GM19043 (cell line): ENCODE measurements around the gene ACO1.
A peak's percentile ranks its signal among the peaks of the same experiment; 100 is the strongest.

Experiments
- ATAC-seq: cut with Tn5 transposase; IDR thresholded peaks from one replicate; pipeline ENCODE4 v1.9.1; 2021; ENCODE audit warnings: low read depth; ENCODE audit not compliant: unreplicated experiment

Gene ACO1

DNA sequence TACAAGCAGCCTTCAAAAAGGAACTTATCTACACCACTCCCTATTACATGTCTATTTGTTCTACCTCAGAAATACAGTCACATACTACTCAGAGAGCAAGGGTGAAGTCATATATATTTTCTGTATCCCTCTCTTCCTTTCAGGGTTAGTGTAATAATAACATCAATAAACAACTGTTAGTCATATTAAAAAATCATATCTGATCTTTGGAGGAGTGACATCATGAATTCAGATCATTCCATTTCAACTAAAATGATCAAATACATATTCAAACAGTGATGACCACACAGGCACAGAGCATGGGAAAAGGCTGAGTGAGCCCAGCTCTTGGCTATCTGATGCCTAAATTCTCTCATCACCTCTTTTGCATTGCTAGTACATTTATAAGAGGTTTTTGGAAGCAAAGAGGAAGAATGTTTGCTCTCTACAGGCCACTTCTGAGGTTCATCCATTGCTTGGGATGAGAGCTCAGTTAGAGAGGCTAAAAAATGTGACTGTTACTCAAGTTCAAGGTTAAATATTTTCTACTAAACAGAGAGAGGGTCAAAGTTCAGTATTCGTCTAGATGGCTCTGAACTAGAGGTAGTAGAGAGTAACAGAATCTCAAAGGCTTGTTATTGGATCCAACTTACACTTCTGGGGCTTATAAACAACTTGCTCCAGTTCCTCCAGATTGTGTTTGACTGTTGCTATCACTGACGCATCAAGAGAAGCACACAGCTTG, 102.6 kb downstream of the ACO1 start:
- no peak for ATAC-seq

DNA sequence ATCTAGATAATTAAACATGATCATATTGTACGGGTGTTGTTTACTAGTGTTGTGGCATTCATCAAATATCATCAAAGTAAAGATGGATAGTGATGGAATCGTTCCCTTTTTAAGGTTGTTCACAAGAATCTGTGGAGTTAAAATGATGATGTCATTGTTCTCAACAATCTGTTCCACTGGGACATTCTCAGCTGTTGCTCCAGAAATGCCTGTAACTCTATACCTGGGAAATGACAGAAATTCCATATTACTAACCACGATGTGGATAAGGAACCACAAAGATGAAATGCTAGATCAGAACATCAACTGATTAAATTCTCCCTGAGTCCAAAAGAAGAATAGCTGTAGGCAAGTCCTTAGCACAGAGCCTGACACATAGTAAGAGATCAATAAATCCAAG, 103.5 kb downstream of the ACO1 start:
- no peak for ATAC-seq

DNA sequence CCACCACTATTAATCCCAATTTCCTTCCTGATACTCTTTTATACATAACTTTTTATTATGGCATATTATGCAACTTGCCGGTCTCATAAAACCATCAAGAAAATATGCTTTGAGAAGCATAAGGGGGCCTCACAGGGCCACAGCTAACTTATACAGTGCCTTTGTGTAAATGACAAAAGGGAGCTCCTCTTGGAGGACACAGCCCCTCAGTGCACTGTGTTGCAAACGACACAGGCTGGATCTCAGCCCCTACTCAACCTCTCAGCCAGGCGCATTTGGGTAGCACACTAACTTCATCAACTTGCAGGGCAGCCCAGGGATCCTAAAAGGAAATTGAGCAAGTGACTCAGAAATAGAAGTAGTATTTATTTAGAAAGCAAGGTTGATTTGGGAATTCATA, 106.2 kb downstream of the ACO1 start:
- no peak for ATAC-seq

DNA sequence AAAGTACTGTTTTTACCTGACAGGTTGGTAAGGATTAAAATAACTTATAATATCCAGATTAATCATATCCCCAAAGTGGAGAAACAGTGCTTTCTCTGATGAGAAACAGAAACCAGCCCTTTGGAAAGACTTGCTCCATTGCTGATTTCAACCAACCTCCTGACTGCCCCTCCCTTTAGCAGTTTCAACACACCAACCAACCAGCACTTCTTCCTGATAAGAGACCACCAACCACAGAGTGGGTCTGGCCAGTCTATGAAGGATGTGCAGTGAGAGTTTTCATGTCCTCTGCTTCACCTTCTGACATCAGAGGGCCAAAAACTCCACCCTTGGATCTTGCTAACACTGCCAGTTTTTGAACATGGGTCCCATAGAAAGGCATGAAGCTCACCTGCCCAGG, 113.5 kb downstream of the ACO1 start:
- no peak for ATAC-seq

DNA sequence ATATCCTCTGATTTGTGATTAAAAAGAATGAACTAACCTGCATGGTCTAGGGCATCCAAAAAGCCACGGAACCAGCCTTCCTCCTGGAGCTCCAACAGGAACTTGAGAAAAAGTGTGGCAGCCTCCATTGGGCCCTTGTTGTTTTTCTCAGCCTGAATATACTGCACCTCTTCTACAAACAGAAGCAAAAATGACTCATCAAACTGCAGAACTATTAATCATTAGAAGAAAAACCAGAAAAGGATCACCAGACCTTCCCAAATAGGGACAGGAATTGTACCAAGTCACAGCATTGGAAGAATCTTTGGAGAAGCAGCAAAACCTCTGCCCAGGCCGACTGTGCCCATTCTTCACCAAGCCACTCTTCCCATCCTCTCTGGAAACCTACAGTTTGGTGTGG, 116.3 kb downstream of the ACO1 start:
- peak; percentile 45 for ATAC-seq

DNA sequence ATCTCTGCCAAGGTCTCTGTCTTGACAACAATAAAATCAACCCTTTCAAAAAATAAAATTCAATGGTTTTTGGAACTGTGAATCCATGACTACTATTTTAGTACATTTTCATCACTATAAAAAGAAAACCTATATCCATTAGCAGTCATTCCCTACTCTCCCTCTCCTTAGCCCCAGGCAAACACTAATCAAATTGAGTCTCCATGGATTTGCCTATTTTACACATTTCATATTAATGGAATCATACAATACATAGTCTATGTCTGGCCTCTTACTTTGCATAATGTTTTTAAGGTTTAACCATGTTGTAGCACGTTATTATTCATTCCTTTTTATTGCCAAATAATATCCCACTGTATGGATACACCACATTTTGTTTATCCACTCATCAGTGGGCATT, 117.4 kb downstream of the ACO1 start:
- ATAC-seq: no peak

DNA sequence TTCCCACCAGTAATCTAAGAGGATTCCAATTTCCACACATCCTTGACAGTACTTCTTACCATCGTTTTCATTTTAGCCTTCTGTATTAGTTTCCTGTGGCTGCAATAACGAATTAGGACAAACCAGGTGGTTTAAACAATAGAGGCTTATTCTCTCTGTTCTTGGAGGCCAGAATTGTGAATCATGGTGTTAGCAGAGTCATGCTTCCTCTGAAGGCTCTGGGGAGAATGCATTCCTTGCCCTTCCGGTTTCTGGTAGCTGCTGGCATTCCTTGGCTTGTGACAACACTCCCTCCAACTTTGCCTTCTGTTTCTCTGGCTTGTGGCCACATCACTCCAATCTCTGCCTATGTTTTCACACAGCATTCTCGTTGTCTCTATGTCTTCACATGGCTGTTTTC, 118.0 kb downstream of the ACO1 start:
- ATAC-seq: no peak

DNA sequence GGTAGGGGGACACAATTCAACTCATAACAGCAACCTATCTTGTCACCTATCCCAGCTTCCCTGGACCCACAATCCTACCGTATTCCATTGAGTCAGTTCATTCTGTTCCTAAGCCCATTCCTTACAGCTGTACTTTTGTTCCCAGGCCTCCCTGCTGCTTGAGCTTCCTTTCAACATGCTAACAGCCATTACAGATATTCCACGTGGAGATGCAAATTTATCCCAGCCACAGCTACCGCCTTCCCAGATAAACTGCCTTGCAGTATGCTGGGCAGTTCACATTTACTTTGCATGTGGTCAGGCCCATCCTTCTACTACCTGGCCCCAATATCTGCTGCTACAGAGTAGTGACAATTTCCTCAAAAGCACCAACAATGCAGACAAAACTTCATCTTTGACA, 118.6 kb downstream of the ACO1 start:
- no peak for ATAC-seq
